HG03520 (cell line): ENCODE measurements around the gene TSSK2.

Source experiments
- ATAC-seq: cut with Tn5 transposase; IDR thresholded peaks from one replicate; pipeline ENCODE4 v1.9.1; 2021; ENCODE audit warnings: mild to moderate bottlenecking, moderate library complexity; ENCODE audit not compliant: unreplicated experiment

TSSK2 gene

DNA sequence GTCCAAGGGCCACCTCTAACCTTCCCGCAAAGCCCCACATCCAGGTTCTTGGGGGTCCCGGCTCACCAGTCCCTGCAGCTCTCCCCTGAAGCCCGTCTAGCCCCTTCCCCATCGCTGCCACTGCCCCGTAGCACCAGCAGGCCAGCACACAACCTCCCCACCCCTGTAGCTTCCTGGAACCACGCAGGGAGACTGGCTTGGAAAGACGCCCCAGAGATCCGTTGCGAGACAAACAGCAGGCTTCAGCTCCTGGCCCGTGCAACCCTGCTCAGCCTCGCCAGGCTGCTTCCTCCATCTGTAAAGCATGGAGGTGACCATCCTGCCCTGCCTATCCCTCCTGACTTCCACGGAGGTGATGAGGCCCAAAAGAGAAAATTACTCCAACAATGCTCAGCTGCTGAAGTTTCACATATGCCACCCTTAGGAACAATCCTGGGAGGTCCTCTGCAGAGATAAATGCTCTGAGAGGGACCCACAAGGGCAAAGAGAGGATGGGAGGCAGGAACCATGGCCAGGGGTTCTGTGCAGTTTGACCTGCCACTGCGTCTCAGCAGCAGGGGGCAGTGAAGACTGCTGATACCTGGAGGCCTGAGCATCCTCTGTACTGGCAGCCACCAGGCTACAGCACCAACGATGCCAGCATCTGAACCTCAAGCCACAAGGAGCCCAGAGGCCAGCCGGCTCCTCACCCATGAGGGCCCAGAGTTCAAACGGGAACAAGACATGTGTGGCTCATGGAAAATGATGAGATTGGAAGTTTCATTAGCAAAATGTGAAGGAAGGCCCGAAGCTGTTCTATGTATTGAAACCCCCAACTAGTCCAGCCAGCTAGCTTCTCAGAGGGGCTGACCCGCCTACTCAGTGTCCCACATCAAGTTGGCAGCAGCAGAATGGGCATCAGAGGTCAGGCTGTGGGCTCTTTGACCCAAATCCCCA lies 25.0 kb upstream of the TSSK2 start:
- ATAC-seq: no peak

- no peak for ATAC-seq
These were observed 24.0 kb upstream of the TSSK2 start for GRCh38 chr22:19106886-19107729.

GRCh38 chr22:19107730-19108074 lies 23.4 kb upstream of the TSSK2 start:
- ATAC-seq: no peak

DNA sequence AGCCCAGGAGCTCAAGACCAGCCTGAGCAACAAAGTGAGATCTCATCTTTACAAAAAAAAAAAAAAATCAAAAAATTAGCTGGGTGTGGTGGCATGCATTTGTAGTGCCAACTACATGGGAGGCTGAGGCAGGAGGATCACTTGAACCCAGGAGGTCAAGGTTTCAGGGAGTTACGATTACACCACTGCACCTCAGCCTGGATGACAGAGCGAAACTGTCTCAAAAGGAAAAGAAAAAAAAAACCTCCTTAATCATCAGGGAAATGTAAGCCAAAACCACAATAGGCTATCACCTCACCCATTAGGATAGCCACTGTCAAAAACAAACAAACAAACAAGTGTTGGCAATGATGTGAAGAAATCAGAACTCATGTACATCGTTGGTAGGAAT lies 22.3 kb upstream of the TSSK2 start:
- ATAC-seq: no peak

DNA sequence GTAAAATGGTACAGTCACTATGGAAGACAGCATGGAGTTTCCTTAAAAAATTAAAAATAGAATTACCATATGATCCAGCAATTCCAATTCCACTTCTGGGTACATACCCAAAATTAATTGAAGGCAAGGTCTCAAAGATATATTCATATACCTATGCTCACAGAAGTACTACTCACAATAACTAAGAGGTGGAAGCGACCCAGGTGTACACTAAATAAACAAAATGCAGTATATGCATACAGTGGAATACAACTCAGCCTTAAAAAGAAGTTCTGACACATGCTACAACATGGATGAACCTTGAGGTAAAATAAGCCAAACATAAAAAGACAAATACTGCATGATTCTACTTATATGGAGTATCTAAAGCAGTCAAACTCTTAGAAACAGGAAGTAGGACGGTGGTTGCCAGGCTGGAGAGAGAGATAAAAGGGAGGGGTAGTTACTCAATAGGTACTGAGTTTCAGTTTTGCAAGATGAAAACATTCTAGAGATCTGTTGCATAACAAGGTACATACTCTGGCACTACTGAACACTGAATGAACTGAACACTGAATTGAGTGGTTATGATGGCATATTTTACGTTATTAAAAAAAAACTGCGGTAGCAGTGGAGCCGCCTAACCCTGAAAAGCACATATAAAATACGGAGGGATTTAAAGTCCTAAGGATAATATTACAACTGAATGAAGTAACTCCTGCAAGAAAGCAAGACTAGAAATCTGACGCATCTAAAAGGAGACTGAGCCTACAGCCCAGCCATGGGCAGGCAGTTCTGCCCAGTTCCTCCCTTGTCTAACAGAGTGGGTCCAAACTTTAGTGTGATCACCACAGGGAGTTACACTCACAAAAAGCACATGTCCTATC lies 21.7 kb upstream of the TSSK2 start:
- ATAC-seq: peak; percentile 76

GRCh38 chr22:19110064-19110458 lies 21.0 kb upstream of the TSSK2 start:
- ATAC-seq: no peak

DNA sequence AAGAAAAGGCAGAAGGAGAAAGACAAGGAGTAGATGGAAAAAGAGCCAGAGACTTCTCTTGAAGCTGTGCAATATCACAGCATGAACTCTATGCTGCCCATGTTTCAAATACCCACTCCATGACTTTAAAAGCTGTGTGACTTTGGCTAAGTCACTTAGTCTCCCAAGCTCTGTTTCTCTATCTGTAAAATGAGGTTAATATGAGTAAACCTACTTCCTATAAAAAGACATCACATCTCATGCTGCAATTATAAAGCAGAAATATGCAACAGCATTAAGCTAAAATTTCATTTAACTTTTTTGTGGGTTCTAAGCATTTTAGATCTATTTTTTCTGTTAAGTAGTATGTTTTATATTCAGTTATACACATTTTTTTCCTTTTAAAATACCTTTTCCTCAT lies 20.5 kb upstream of the TSSK2 start:
- ATAC-seq: no peak

GRCh38 chr22:19111140-19111539 lies 20.0 kb upstream of the TSSK2 start:
- no peak for ATAC-seq

DNA sequence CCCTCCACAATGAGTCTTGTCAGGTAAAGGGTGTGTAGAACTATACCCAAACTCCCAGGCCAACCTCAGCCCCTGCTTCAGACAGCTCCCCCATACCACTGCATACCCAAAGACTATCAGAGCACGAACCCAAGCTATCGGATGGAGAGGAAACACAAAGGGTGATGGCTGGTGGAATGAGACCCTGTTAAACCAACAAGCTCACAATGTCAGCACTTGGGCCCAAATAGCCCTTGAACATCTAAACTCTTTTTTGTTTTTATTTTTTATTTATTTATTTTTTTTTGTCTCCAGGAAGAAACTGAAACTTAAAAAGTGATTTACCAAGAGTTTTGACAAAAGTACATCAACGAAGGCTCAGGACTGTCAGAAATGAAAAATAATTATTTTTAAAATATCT lies 19.5 kb upstream of the TSSK2 start:
- no peak for ATAC-seq

GRCh38 chr22:19113429-19113828 lies 17.7 kb upstream of the TSSK2 start:
- ATAC-seq: no peak

GRCh38 chr22:19114984-19115552 lies 16.0 kb upstream of the TSSK2 start:
- ATAC-seq: no peak

GRCh38 chr22:19115628-19116027 lies 15.5 kb upstream of the TSSK2 start:
- ATAC-seq: no peak

DNA sequence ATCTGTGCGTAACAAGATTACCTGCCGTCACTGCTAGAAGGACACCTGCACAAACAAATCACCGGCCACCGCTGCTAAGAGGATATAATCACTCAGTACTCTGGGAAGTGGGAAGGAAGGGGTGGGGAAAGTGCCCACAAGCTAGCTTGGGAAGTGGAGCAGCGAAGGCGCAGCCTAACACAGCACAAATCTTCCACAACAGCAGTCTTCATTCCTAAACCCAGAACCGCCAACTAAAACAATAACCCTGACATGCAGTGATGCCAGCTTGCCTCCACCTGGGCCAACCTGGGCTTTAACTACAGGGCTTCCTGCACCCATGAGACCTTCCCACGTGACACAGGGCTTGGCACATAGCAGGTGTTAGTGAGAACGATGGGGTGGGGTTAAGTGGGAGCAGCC lies 14.0 kb upstream of the TSSK2 start:
- ATAC-seq: no peak

GRCh38 chr22:19118329-19118880 lies 12.7 kb upstream of the TSSK2 start:
- ATAC-seq: no peak

GRCh38 chr22:19119949-19120348 lies 11.2 kb upstream of the TSSK2 start:
- ATAC-seq: no peak

DNA sequence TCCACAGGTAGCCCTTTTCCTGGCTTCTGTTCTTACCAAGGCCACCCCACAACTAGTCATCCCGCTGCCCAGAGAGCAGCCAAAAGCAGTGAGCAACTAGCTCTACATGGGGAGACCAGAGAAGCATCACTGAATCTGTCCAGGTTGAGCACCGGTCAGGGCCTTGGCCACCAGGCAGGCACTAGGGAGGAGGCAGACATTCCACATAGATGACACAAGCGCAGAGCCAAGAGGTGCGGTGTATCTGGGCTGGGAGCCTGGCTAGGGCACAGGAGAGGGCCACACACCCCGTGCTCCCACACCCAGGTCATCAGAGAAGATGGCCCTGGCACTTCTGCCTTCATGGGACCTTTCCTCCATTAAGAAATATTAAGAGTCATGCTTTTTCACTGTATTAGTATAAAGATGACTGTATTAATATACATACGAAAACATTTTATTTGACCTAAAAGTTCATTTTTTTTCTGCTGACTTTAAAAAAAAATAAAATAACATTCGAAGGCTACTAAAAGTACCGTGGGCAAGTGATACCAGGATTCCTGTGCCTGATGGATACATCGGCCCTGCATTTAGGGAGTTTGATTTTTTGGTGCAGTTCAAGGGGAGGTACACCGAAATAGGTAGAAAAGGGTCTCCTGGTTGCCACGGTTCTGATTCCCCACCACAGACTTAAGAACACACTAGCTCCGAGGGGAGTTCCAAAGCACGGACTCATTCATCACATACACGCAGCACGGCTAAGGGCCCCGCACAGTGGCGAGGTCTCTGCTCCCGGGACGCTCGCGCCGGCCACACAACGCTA lies 10.1 kb upstream of the TSSK2 start:
- no peak for ATAC-seq

DNA sequence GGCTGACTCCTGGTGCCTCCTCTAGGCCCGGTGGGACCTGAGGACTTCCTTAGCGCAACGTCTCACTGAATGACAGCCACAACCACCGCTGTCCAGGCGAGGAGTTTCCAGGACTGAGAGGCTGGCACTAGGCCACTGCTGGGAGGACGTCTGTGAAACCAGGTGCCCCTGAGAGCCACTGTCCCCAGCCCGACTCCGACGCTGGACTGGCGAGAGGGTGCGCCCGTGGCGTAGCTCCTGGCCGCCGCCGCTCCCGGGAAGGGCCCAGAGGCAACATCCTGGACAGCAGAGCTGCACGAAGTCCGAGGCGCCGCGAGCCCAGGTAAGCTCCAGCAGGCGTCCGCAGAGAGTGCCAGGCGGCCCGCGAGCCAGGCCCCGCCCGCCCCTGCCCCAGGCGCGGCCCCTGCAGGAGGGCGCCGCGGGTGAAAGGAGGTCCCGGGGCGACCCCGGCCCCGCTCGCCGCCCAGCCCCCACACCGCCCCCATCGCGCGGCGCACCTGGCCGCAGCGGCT lies 9.4 kb upstream of the TSSK2 start:
- peak; percentile 11 for ATAC-seq

GRCh38 chr22:19122143-19122751 lies 8.9 kb upstream of the TSSK2 start, which contains the start of gene DGCR2:
DGCR2 (minus strand) TSS chr22:19122412; CDS start chr22:19122206, 206 bp downstream.
- peak; percentile 78 for ATAC-seq
